ENCODE data around the gene RHBDF1.

The RHBDF1 gene

GRCh38 chr16:71540-72401, 660 bp downstream of the RHBDF1 start:
- DNase-seq, result no peak

- no peak for DNase-seq
These were observed 1.3 kb downstream of the RHBDF1 start for GRCh38 chr16:71210-71539.

GRCh38 chr16:69181-69580, 3.2 kb downstream of the RHBDF1 start:
- DNase-seq, result no peak

- DNase-seq, result peak; percentile 29
These were observed 4.3 kb downstream of the RHBDF1 start for GRCh38 chr16:67884-68789.

GRCh38 chr16:67183-67791, 5.1 kb downstream of the RHBDF1 start:
- no peak for DNase-seq

GRCh38 chr16:66309-67182, 5.9 kb downstream of the RHBDF1 start:
- no peak for DNase-seq

- DNase-seq, result peak; percentile 64
These were observed 6.7 kb downstream of the RHBDF1 start for GRCh38 chr16:65745-66144.

GRCh38 chr16:64914-65255, 7.5 kb downstream of the RHBDF1 start:
- no peak for DNase-seq

- DNase-seq, result no peak
These were observed 8.2 kb downstream of the RHBDF1 start for GRCh38 chr16:63998-64913.

- DNase-seq, result no peak
These were observed 9.0 kb downstream of the RHBDF1 start for GRCh38 chr16:63466-63865.

- no peak for DNase-seq
These were observed 9.5 kb downstream of the RHBDF1 start for GRCh38 chr16:62968-63391.

- no peak for DNase-seq
These were observed 10.0 kb downstream of the RHBDF1 start for GRCh38 chr16:62283-62967.

GRCh38 chr16:61879-62281, 10.6 kb downstream of the RHBDF1 start:
- no peak for DNase-seq

- no peak for DNase-seq
These were observed 11.2 kb downstream of the RHBDF1 start for GRCh38 chr16:60929-61878.

- DNase-seq, result no peak
These were observed 12.3 kb downstream of the RHBDF1 start for GRCh38 chr16:60166-60565.

GRCh38 chr16:59440-60059, 12.9 kb downstream of the RHBDF1 start:
- DNase-seq, result no peak

- no peak for DNase-seq
These were observed 13.7 kb downstream of the RHBDF1 start for GRCh38 chr16:58491-59439.

GRCh38 chr16:57711-58110, 14.7 kb downstream of the RHBDF1 start:
- DNase-seq, result peak; percentile 83

All from MV-4-11 (cell line).